ENCODE results near the gene ALK. TPM values are rescaled to one million over a fixed set of nuclear protein-coding genes. Genes with fewer than 3 reads are reported as not detected.

ALK gene
- total and polyA plus RNA-seq, 3 experiments from 2014 or later: not detected

GRCh38 chr2:29920631-29921559, 491 bp downstream of the ALK start:
- Mint-ChIP-seq H3K4me3 (peak overlapping the region in 4 of 7 donors; percentile 8 to 57 (median 42)), H3K4me1 (peaks cover 11 to 25% (median 13%) of the 10 kb centered on the region in 3 donors), H3K27me3 (peaks cover 52 to 81% of the 10 kb centered on the region in 2 donors), H3K9me3 (peaks cover 0 to 5% (median 0%) of the 10 kb centered on the region in 5 donors), H3K36me3 (no peaks in the 10 kb centered on the region), H3K27ac (no peak overlapping the region)
- Histone ChIP-seq H3K36me3 (ENCODE audit: insufficient read depth, low read length) (no peaks in the 10 kb centered on the region), H3K4me1 (ENCODE audit: insufficient read depth, low read length) (no peaks in the 10 kb centered on the region), H3K4me3 (ENCODE audit: low read length) (no peak overlapping the region), H3K9me3 (ENCODE audit: low read length) (no peaks in the 10 kb centered on the region), H3K27ac (ENCODE audit: low read depth, low read length) (no peak overlapping the region), H3K27me3 (ENCODE audit: insufficient read depth, low read length, poor library complexity, severe bottlenecking) (peaks cover 42% of the 10 kb centered on the region)
- CTCF ChIA-PET: no interaction called here
- DNase-seq: no peak
- POLR2A ChIA-PET: no interaction called here

- Mint-ChIP-seq H3K4me3 (no peak overlapping the region), H3K4me1 (peaks cover 11 to 25% (median 13%) of the 10 kb centered on the region in 3 donors), H3K27ac (no peak overlapping the region), H3K36me3 (no peaks in the 10 kb centered on the region), H3K27me3 (peaks cover 55 to 84% of the 10 kb centered on the region in 2 donors), H3K9me3 (peaks cover 0 to 5% (median 0%) of the 10 kb centered on the region in 5 donors)
- CTCF ChIA-PET: no interaction called here
- Histone ChIP-seq H3K27me3 (ENCODE audit: insufficient read depth, low read length, poor library complexity, severe bottlenecking) (peaks cover 42% of the 10 kb centered on the region), H3K36me3 (ENCODE audit: insufficient read depth, low read length) (no peaks in the 10 kb centered on the region), H3K9me3 (ENCODE audit: low read length) (no peaks in the 10 kb centered on the region), H3K27ac (ENCODE audit: low read depth, low read length) (no peak overlapping the region), H3K4me1 (ENCODE audit: insufficient read depth, low read length) (no peaks in the 10 kb centered on the region), H3K4me3 (ENCODE audit: low read length) (no peak overlapping the region)
- POLR2A ChIA-PET: no interaction called here
- DNase-seq: peak in 3 of 5 donors; percentile 6 to 50 (median 26)
Observed at GRCh38 chr2:29920130-29920577, 1.2 kb downstream of the ALK start.

- H3K9me3 Mint-ChIP-seq: peaks cover 0 to 5% (median 0%) of the 10 kb centered on the region in 5 donors
- no peaks in the 10 kb centered on the region for H3K36me3 ChIP-seq (ENCODE audit: insufficient read depth, low read length)
- ChIA-PET POLR2A (no interaction called here), CTCF (no interaction called here)
- H3K27ac Mint-ChIP-seq: peak overlapping the region in 1 of 8 donors; percentile 7
- peak overlapping the region in 4 of 7 donors; percentile 2 to 26 (median 14) for H3K4me3 Mint-ChIP-seq
- peaks cover 11 to 25% (median 13%) of the 10 kb centered on the region in 3 donors for H3K4me1 Mint-ChIP-seq
- H3K36me3 Mint-ChIP-seq: no peaks in the 10 kb centered on the region
- peaks cover 42% of the 10 kb centered on the region for H3K27me3 ChIP-seq (ENCODE audit: insufficient read depth, low read length, poor library complexity, severe bottlenecking)
- peaks cover 61 to 86% of the 10 kb centered on the region in 2 donors for H3K27me3 Mint-ChIP-seq
- no peak overlapping the region for H3K4me3 ChIP-seq (ENCODE audit: low read length)
- H3K4me1 ChIP-seq (ENCODE audit: insufficient read depth, low read length): no peaks in the 10 kb centered on the region
- H3K27ac ChIP-seq (ENCODE audit: low read depth, low read length): no peak overlapping the region
- no peak for DNase-seq
- no peaks in the 10 kb centered on the region for H3K9me3 ChIP-seq (ENCODE audit: low read length)
Observed at GRCh38 chr2:29918941-29919340, 2.4 kb downstream of the ALK start.

- H3K9me3 ChIP-seq (ENCODE audit: low read length): no peaks in the 10 kb centered on the region
- H3K4me1 ChIP-seq (ENCODE audit: insufficient read depth, low read length): no peaks in the 10 kb centered on the region
- no peak overlapping the region for H3K27ac ChIP-seq (ENCODE audit: low read depth, low read length)
- Mint-ChIP-seq H3K4me1 (peaks cover 11 to 25% (median 11%) of the 10 kb centered on the region in 3 donors), H3K9me3 (peaks cover 0 to 5% (median 2%) of the 10 kb centered on the region in 5 donors), H3K4me3 (peak overlapping the region in 1 of 7 donors; percentile 32), H3K27me3 (peaks cover 55 to 85% of the 10 kb centered on the region in 2 donors), H3K36me3 (no peaks in the 10 kb centered on the region), H3K27ac (no peak overlapping the region)
- ChIA-PET CTCF (no interaction called here), POLR2A (no interaction called here)
- peaks cover 41% of the 10 kb centered on the region for H3K27me3 ChIP-seq (ENCODE audit: insufficient read depth, low read length, poor library complexity, severe bottlenecking)
- no peaks in the 10 kb centered on the region for H3K36me3 ChIP-seq (ENCODE audit: insufficient read depth, low read length)
- no peak for DNase-seq
- no peak overlapping the region for H3K4me3 ChIP-seq (ENCODE audit: low read length)
Observed at GRCh38 chr2:29917781-29918180, 3.6 kb downstream of the ALK start.

- Mint-ChIP-seq H3K4me1 (peaks cover 8 to 17% (median 11%) of the 10 kb centered on the region in 3 donors), H3K36me3 (no peaks in the 10 kb centered on the region), H3K4me3 (no peak overlapping the region), H3K27me3 (peaks cover 45 to 74% of the 10 kb centered on the region in 2 donors), H3K27ac (no peak overlapping the region), H3K9me3 (peaks cover 0 to 6% (median 0%) of the 10 kb centered on the region in 5 donors)
- Histone ChIP-seq H3K4me3 (ENCODE audit: low read length) (no peak overlapping the region), H3K27ac (ENCODE audit: low read depth, low read length) (no peak overlapping the region), H3K9me3 (ENCODE audit: low read length) (no peaks in the 10 kb centered on the region), H3K36me3 (ENCODE audit: insufficient read depth, low read length) (no peaks in the 10 kb centered on the region), H3K27me3 (ENCODE audit: insufficient read depth, low read length, poor library complexity, severe bottlenecking) (peaks cover 31% of the 10 kb centered on the region), H3K4me1 (ENCODE audit: insufficient read depth, low read length) (no peaks in the 10 kb centered on the region)
- no peak for DNase-seq
- ChIA-PET CTCF (no interaction called here), POLR2A (no interaction called here)
Observed at GRCh38 chr2:29916571-29916970, 4.8 kb downstream of the ALK start.

- no peak overlapping the region for H3K27ac Mint-ChIP-seq
- no peak overlapping the region for H3K4me3 Mint-ChIP-seq
- H3K9me3 ChIP-seq (ENCODE audit: low read length): no peaks in the 10 kb centered on the region
- no peak for DNase-seq
- H3K36me3 Mint-ChIP-seq: no peaks in the 10 kb centered on the region
- H3K4me1 ChIP-seq (ENCODE audit: insufficient read depth, low read length): no peaks in the 10 kb centered on the region
- H3K27me3 Mint-ChIP-seq: peaks cover 21 to 36% of the 10 kb centered on the region in 2 donors
- no peaks in the 10 kb centered on the region for H3K27me3 ChIP-seq (ENCODE audit: insufficient read depth, low read length, poor library complexity, severe bottlenecking)
- CTCF ChIA-PET: no interaction called here
- H3K9me3 Mint-ChIP-seq: peaks cover 6 to 10% (median 6%) of the 10 kb centered on the region in 5 donors
- H3K4me1 Mint-ChIP-seq: no peaks in the 10 kb centered on the region
- POLR2A ChIA-PET: no interaction called here
- no peaks in the 10 kb centered on the region for H3K36me3 ChIP-seq (ENCODE audit: insufficient read depth, low read length)
- no peak overlapping the region for H3K27ac ChIP-seq (ENCODE audit: low read depth, low read length)
- H3K4me3 ChIP-seq (ENCODE audit: low read length): no peak overlapping the region
Observed at GRCh38 chr2:29910960-29911359, 10.4 kb downstream of the ALK start.

GRCh38 chr2:29910465-29910864, 10.9 kb downstream of the ALK start:
- Mint-ChIP-seq H3K36me3 (no peaks in the 10 kb centered on the region), H3K27ac (no peak overlapping the region), H3K4me1 (no peaks in the 10 kb centered on the region), H3K4me3 (no peak overlapping the region), H3K27me3 (peaks cover 24 to 33% of the 10 kb centered on the region in 2 donors), H3K9me3 (peaks cover 6 to 10% (median 6%) of the 10 kb centered on the region in 5 donors)
- H3K4me1 ChIP-seq (ENCODE audit: insufficient read depth, low read length): no peaks in the 10 kb centered on the region
- H3K9me3 ChIP-seq (ENCODE audit: low read length): no peaks in the 10 kb centered on the region
- ChIA-PET POLR2A (no interaction called here), CTCF (no interaction called here)
- no peak overlapping the region for H3K27ac ChIP-seq (ENCODE audit: low read depth, low read length)
- no peaks in the 10 kb centered on the region for H3K36me3 ChIP-seq (ENCODE audit: insufficient read depth, low read length)
- DNase-seq: no peak
- H3K27me3 ChIP-seq (ENCODE audit: insufficient read depth, low read length, poor library complexity, severe bottlenecking): no peaks in the 10 kb centered on the region
- no peak overlapping the region for H3K4me3 ChIP-seq (ENCODE audit: low read length)

GRCh38 chr2:29902356-29902755, 19.0 kb downstream of the ALK start:
- no peak for DNase-seq
- Histone ChIP-seq H3K36me3 (ENCODE audit: insufficient read depth, low read length) (no peaks in the 10 kb centered on the region), H3K27ac (ENCODE audit: low read depth, low read length) (no peak overlapping the region), H3K4me1 (ENCODE audit: insufficient read depth, low read length) (no peaks in the 10 kb centered on the region), H3K27me3 (ENCODE audit: insufficient read depth, low read length, poor library complexity, severe bottlenecking) (no peaks in the 10 kb centered on the region), H3K4me3 (ENCODE audit: low read length) (no peak overlapping the region), H3K9me3 (ENCODE audit: low read length) (no peaks in the 10 kb centered on the region)
- Mint-ChIP-seq H3K4me3 (no peak overlapping the region), H3K9me3 (no peaks in the 10 kb centered on the region), H3K4me1 (no peaks in the 10 kb centered on the region), H3K36me3 (no peaks in the 10 kb centered on the region), H3K27me3 (peaks cover 14 to 44% of the 10 kb centered on the region in 2 donors), H3K27ac (peak overlapping the region in 1 of 8 donors; percentile 0)
- ChIA-PET CTCF (no interaction called here), POLR2A (no interaction called here)
